GM23338 (cell line): ENCODE results near the gene PDHX. TPM values are rescaled to one million over a fixed set of nuclear protein-coding genes. Genes with fewer than 3 reads are reported as not detected.

Experiments
- ATAC-seq: fragments of 200-7000 bp; cut with Tn5 transposase; 3 replicates; pipeline ENCODE4 v1.9.1; 2020
- DNase-seq: peaks from one replicate; pipeline ENCODE4 v3.0.0-alpha.2; 2015; ENCODE audit warnings: low spot score
- H2AFZ ChIP-seq: fragments of 200-600 bp; sonication (generic); 2 replicates; pipeline ENCODE4 v1.8.0; 2016; ENCODE audit warnings: antibody characterized with exemption, mild to moderate bottlenecking, moderate library complexity
- H3F3A ChIP-seq: fragments of 200-600 bp; sonication (generic); replicated peaks from 2 replicates; pipeline ENCODE4 v1.8.0; 2017; ENCODE audit warnings: antibody characterized with exemption, mixed run types, low read depth
- H3K27ac ChIP-seq: fragments of 200-600 bp; sonication (generic); 2 replicates; pipeline ENCODE4 v1.6.1; 2016; ENCODE audit warnings: low read depth
- H3K27me3 ChIP-seq: fragments of 200-600 bp; sonication (generic); 2 replicates; pipeline ENCODE4 v1.8.0; 2016; ENCODE audit warnings: mild to moderate bottlenecking, mixed run types, moderate library complexity; ENCODE audit not compliant: insufficient read depth
- H3K36me3 ChIP-seq: fragments of 200-600 bp; sonication (generic); 2 replicates; pipeline ENCODE4 v1.8.0; 2016; ENCODE audit warnings: mild to moderate bottlenecking; ENCODE audit not compliant: insufficient read depth
- H3K4me1 ChIP-seq: fragments of 200-600 bp; sonication (generic); 2 replicates; pipeline ENCODE4 v1.8.0; 2016; ENCODE audit warnings: mild to moderate bottlenecking, moderate library complexity; ENCODE audit not compliant: insufficient read depth
- H3K4me2 ChIP-seq: fragments of 200-600 bp; sonication (generic); 2 replicates; pipeline ENCODE4 v1.7.1; 2017; ENCODE audit warnings: mixed run types
- H3K4me3 ChIP-seq: fragments of 200-600 bp; sonication (generic); 2 replicates; pipeline ENCODE4 v1.6.1; 2016; ENCODE audit warnings: mixed run types
- H3K79me2 ChIP-seq: fragments of 200-600 bp; sonication (generic); replicated peaks from 2 replicates; pipeline ENCODE4 v1.8.0; 2017; ENCODE audit warnings: mild to moderate bottlenecking; ENCODE audit not compliant: insufficient read depth
- H3K9me2 ChIP-seq: fragments of 200-600 bp; sonication (generic); 2 replicates; pipeline ENCODE4 v1.8.0; 2017; ENCODE audit not compliant: insufficient read depth
- H4K20me1 ChIP-seq: fragments of 200-600 bp; sonication (generic); replicated peaks from 2 replicates; pipeline ENCODE4 v1.8.0; 2017; ENCODE audit warnings: mild to moderate bottlenecking; ENCODE audit not compliant: insufficient read depth
- H3K27ac Mint-ChIP-seq: 2 replicates; pipeline ENCODE4 v1.8.0; 2020; ENCODE audit warnings: inconsistent platforms, mild to moderate bottlenecking, moderate library complexity, mixed read lengths
- H3K27me3 Mint-ChIP-seq: 3 replicates; pipeline ENCODE4 v1.8.0; 2022; ENCODE audit warnings: low read depth, mild to moderate bottlenecking, moderate library complexity, mixed read lengths, inconsistent platforms; ENCODE audit not compliant: insufficient read depth, poor library complexity
- H3K36me3 Mint-ChIP-seq: 3 replicates; pipeline ENCODE4 v1.8.0; 2021; ENCODE audit warnings: low read depth, mild to moderate bottlenecking, inconsistent platforms, moderate library complexity, mixed read lengths
- H3K4me1 Mint-ChIP-seq: 3 replicates; pipeline ENCODE4 v1.8.0; 2020; ENCODE audit warnings: mild to moderate bottlenecking, inconsistent platforms, mixed read lengths
- H3K4me3 Mint-ChIP-seq: 3 replicates; pipeline ENCODE4 v1.8.0; 2021; ENCODE audit warnings: moderate library complexity, mild to moderate bottlenecking, inconsistent platforms, mixed read lengths
- H3K9me3 Mint-ChIP-seq: 3 replicates; pipeline ENCODE4 v1.8.0; 2020; ENCODE audit warnings: moderate library complexity, mild to moderate bottlenecking, inconsistent platforms, mixed read lengths
- CREB1 ChIP-seq: fragments of 250-450 bp; sonication (Bioruptor Pico); IDR thresholded peaks from 2 replicates; pipeline ENCODE4 v1.5.0; 2020; ENCODE audit warnings: low read depth, mild to moderate bottlenecking, moderate library complexity
- CTCF ChIP-seq, 2 experiments: fragments of 200-600 bp in 1 of 2; sonication (generic) in 1 of 2; conservative IDR thresholded peaks; 2 replicates each; pipeline versions ENCODE4 v1.5.1 to v1.6.1; 2016 to 2017; ENCODE audit warnings: antibody characterized with exemption in 2 of 2, low read depth in 2 of 2, mild to moderate bottlenecking in 2 of 2, moderate library complexity in 1 of 2
- ETS1 ChIP-seq: IDR thresholded peaks from 2 replicates; pipeline ENCODE4 v1.6.1; 2016; ENCODE audit warnings: antibody characterized with exemption
- EZH2phosphoT487 ChIP-seq: fragments of 200-600 bp; sonication (generic); IDR thresholded peaks from one replicate; pipeline ENCODE4 v1.8.1; 2018; ENCODE audit warnings: antibody characterized with exemption; ENCODE audit not compliant: unreplicated experiment
- JUNB ChIP-seq: IDR thresholded peaks from one replicate; pipeline ENCODE4 v1.6.1; 2016; ENCODE audit warnings: antibody characterized with exemption; ENCODE audit not compliant: unreplicated experiment
- NANOG ChIP-seq: IDR thresholded peaks from 2 replicates; pipeline ENCODE4 v1.6.1; 2016; ENCODE audit warnings: antibody characterized with exemption, borderline replicate concordance
- REST ChIP-seq: IDR thresholded peaks from one replicate; pipeline ENCODE4 v1.6.1; 2018; ENCODE audit warnings: antibody characterized with exemption; ENCODE audit not compliant: unreplicated experiment
- ZNF462 ChIP-seq: fragments of 250-450 bp; sonication (Bioruptor Pico); IDR thresholded peaks from 2 replicates; pipeline ENCODE4 v1.5.0; 2020; ENCODE audit warnings: mild to moderate bottlenecking, moderate library complexity
- polyA plus RNA-seq: library from polyadenylated mRNA; unstranded; fragments of >200 nt; fragmentation: Nextera tagmentation; extraction: Ambion mirVana; gene quantifications from 2 replicates; pipeline ENCODE4 v1.2.1, GENCODE V29; 2016
- total RNA-seq: library from RNA; depleted of rRNA; stranded (reverse); fragments of >200 nt; shearing (Covaris generic); gene quantifications from 2 replicates; pipeline ENCODE4 v1.2.3, GENCODE V29; 2014

Gene PDHX
- total and polyA plus RNA-seq, 2 experiments from 2014 or later = 36.9 to 40.2 TPM

- no peak for TF ChIP-seq REST
- no peak for TF ChIP-seq CREB1 (CRISPR knock-in tag)
- no peak for TF ChIP-seq JUNB
- TF ChIP-seq EZH2phosphoT487 = no peak
- no peak for TF ChIP-seq CTCF (conservative IDR thresholded peaks at IDR 0.05; ENCODE audit: low read depth in 2 of 2)
Measured at GRCh38 chr11:34984514-34984913, 68.1 kb downstream of the PDHX start (continued).

GRCh38 chr11:34986883-34987520 is 70.6 kb downstream of the PDHX start:
- no peak overlapping the region for H3K27ac Mint-ChIP-seq
- H3K4me3 Mint-ChIP-seq = no peak overlapping the region
- no peak overlapping the region for H3K4me3 ChIP-seq
- no peaks in the 10 kb centered on the region for H3K4me1 ChIP-seq
- no peaks in the 10 kb centered on the region for H4K20me1 ChIP-seq
- no peaks in the 10 kb centered on the region for H3K79me2 ChIP-seq
- H3K27me3 Mint-ChIP-seq = no peaks in the 10 kb centered on the region
- no peaks in the 10 kb centered on the region for H3K4me1 Mint-ChIP-seq
- no peak for TF ChIP-seq NANOG
- TF ChIP-seq ZNF462 (CRISPR knock-in tag) = no peak
- no peak for TF ChIP-seq EZH2phosphoT487
- TF ChIP-seq ETS1 = no peak
- H3K27ac ChIP-seq = no peak overlapping the region
- DNase-seq (no peak), ATAC-seq (no peak)
- H3F3A ChIP-seq = no peaks in the 10 kb centered on the region
- peaks cover 38% of the 10 kb centered on the region for H3K36me3 Mint-ChIP-seq
- no peaks in the 10 kb centered on the region for H3K9me2 ChIP-seq
- peaks cover 4% of the 10 kb centered on the region; the same call in 1 of the 2 replicates for H3K36me3 ChIP-seq
- H3K4me2 ChIP-seq = no peak overlapping the region
- H3K9me3 Mint-ChIP-seq = no peaks in the 10 kb centered on the region
- H3K27me3 ChIP-seq = no peaks in the 10 kb centered on the region
- no peak overlapping the region for H2AFZ ChIP-seq
